ENCODE measurements around the gene FAM177B.

Gene FAM177B

GRCh38 chr1:222736972-222737371, at the start of gene FAM177B:
TSS of gene FAM177B (plus strand) at chr1:222737202. CDS start at chr1:222746546, 9,344 bp downstream.
- Histone ChIP-seq H3K4me1 (peaks cover 38% of the 10 kb centered on the region), H3K36me3 (peaks cover 22% of the 10 kb centered on the region), H3K4me3 (no peak within 1 kb of the TSS), H3K27me3 (no peaks in the 10 kb centered on the region), H4K20me1 (no peaks in the 10 kb centered on the region), H3K9me3 (no peaks in the 10 kb centered on the region), H3K9ac (no peak within 1 kb of the TSS), H3K4me2 (no peak within 1 kb of the TSS), H3K27ac (no peak within 1 kb of the TSS)
- no peak for TF ChIP-seq Cebpa-rat (IDR thresholded peaks at IDR 0.05)

GRCh38 chr1:222691016-222691415, 46.0 kb upstream of the FAM177B start:
- H3K36me3 ChIP-seq = peaks cover 29% of the 10 kb centered on the region
- H3K9ac ChIP-seq = no peak overlapping the region
- H3K27me3 ChIP-seq = no peaks in the 10 kb centered on the region
- no peaks in the 10 kb centered on the region for H3K9me3 ChIP-seq
- no peak overlapping the region for H3K4me3 ChIP-seq
- no peak overlapping the region for H3K27ac ChIP-seq
- H3K4me1 ChIP-seq = no peaks in the 10 kb centered on the region
- no peak overlapping the region for H3K4me2 ChIP-seq
- no peak for TF ChIP-seq Cebpa-rat (IDR thresholded peaks at IDR 0.05)
- peaks cover 9% of the 10 kb centered on the region for H4K20me1 ChIP-seq

DNA sequence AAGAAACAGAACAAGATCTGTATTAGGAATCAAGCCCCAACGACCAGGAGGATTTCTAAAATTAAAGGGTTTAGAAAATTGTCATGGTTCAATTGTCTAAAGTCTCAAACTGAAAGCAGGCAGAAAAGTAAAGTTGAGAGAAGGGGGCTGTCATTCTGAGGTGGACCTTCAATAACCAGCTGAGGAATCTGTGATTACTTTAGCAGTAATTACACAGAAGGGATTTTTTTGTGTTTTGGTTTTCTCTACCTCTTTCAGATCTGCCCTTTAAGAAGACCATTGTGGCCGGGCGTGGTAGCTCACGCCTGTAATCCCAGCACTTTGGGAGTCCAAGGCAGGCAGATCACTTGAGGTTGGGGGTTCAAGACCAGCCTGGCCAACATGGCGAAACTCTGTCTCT, 42.1 kb upstream of the FAM177B start:
- TF ChIP-seq Cebpa-rat (IDR thresholded peaks at IDR 0.05) = no peak
- H3K36me3 ChIP-seq = peaks cover 27% of the 10 kb centered on the region
- peaks cover 9% of the 10 kb centered on the region for H4K20me1 ChIP-seq
- H3K4me2 ChIP-seq = no peak overlapping the region
- H3K9ac ChIP-seq = no peak overlapping the region
- H3K4me1 ChIP-seq = no peaks in the 10 kb centered on the region
- no peaks in the 10 kb centered on the region for H3K9me3 ChIP-seq
- no peak overlapping the region for H3K4me3 ChIP-seq
- no peak overlapping the region for H3K27ac ChIP-seq
- H3K27me3 ChIP-seq = no peaks in the 10 kb centered on the region

GRCh38 chr1:222696741-222697140, 40.3 kb upstream of the FAM177B start:
- peaks cover 6% of the 10 kb centered on the region; the same call in 1 of the 2 replicates for H3K9me3 ChIP-seq
- no peak overlapping the region for H3K27ac ChIP-seq
- H4K20me1 ChIP-seq = peaks cover 9% of the 10 kb centered on the region
- no peaks in the 10 kb centered on the region for H3K4me1 ChIP-seq
- no peak for TF ChIP-seq Cebpa-rat (IDR thresholded peaks at IDR 0.05)
- H3K4me2 ChIP-seq = no peak overlapping the region
- H3K4me3 ChIP-seq = no peak overlapping the region
- no peak overlapping the region for H3K9ac ChIP-seq
- H3K27me3 ChIP-seq = no peaks in the 10 kb centered on the region
- H3K36me3 ChIP-seq = peaks cover 46% of the 10 kb centered on the region

- no peak overlapping the region for H3K4me2 ChIP-seq
- no peaks in the 10 kb centered on the region for H3K27me3 ChIP-seq
- peaks cover 47% of the 10 kb centered on the region for H3K36me3 ChIP-seq
- H3K27ac ChIP-seq = no peak overlapping the region
- no peak for TF ChIP-seq Cebpa-rat (IDR thresholded peaks at IDR 0.05)
- H3K4me3 ChIP-seq = no peak overlapping the region
- H3K9me3 ChIP-seq = peaks cover 6% of the 10 kb centered on the region; the same call in 1 of the 2 replicates
- no peak overlapping the region for H3K9ac ChIP-seq
- H4K20me1 ChIP-seq = peaks cover 9% of the 10 kb centered on the region
- no peaks in the 10 kb centered on the region for H3K4me1 ChIP-seq
Measured at GRCh38 chr1:222697203-222697602, 39.8 kb upstream of the FAM177B start.

- peaks cover 50% of the 10 kb centered on the region for H3K36me3 ChIP-seq
- H3K4me1 ChIP-seq = no peaks in the 10 kb centered on the region
- no peak for TF ChIP-seq Cebpa-rat (IDR thresholded peaks at IDR 0.05)
Measured at GRCh38 chr1:222697826-222698225, 39.2 kb upstream of the FAM177B start.

GRCh38 chr1:222702210-222702609, 34.8 kb upstream of the FAM177B start:
- TF ChIP-seq Cebpa-rat (IDR thresholded peaks at IDR 0.05) = no peak
- H4K20me1 ChIP-seq = no peaks in the 10 kb centered on the region; the same call in 1 of the 2 replicates
- no peak overlapping the region for H3K9ac ChIP-seq
- no peak overlapping the region for H3K27ac ChIP-seq
- H3K9me3 ChIP-seq = peaks cover 37% of the 10 kb centered on the region
- peaks cover 66% of the 10 kb centered on the region for H3K36me3 ChIP-seq
- H3K4me3 ChIP-seq = no peak overlapping the region
- no peak overlapping the region for H3K4me2 ChIP-seq
- H3K27me3 ChIP-seq = no peaks in the 10 kb centered on the region
- no peaks in the 10 kb centered on the region for H3K4me1 ChIP-seq

More at GRCh38 chr1:222697826-222698225, 39.2 kb upstream of the FAM177B start:
- H3K27ac ChIP-seq = no peak overlapping the region
- no peak overlapping the region for H3K4me2 ChIP-seq
- no peaks in the 10 kb centered on the region for H3K27me3 ChIP-seq
- peaks cover 6% of the 10 kb centered on the region; the same call in 1 of the 2 replicates for H3K9me3 ChIP-seq
- H3K4me3 ChIP-seq = no peak overlapping the region
- no peak overlapping the region for H3K9ac ChIP-seq
- peaks cover 9% of the 10 kb centered on the region for H4K20me1 ChIP-seq

- TF ChIP-seq Cebpa-rat (IDR thresholded peaks at IDR 0.05) = no peak
- Histone ChIP-seq H3K27me3 (no peaks in the 10 kb centered on the region), H4K20me1 (no peaks in the 10 kb centered on the region; the same call in 1 of the 2 replicates), H3K4me1 (peaks cover 1% of the 10 kb centered on the region; the same call in 1 of the 2 replicates), H3K9me3 (peaks cover 37% of the 10 kb centered on the region), H3K9ac (no peak overlapping the region), H3K36me3 (peaks cover 60% of the 10 kb centered on the region), H3K27ac (no peak overlapping the region), H3K4me2 (no peak overlapping the region), H3K4me3 (no peak overlapping the region)
Measured at GRCh38 chr1:222704260-222704659, 32.7 kb upstream of the FAM177B start.

- Histone ChIP-seq H3K4me1 (peaks cover 18% of the 10 kb centered on the region), H4K20me1 (peaks cover 5% of the 10 kb centered on the region; the same call in 1 of the 2 replicates), H3K4me3 (no peak overlapping the region), H3K36me3 (peaks cover 34% of the 10 kb centered on the region), H3K4me2 (no peak overlapping the region), H3K9ac (no peak overlapping the region), H3K9me3 (peaks cover 31% of the 10 kb centered on the region), H3K27ac (no peak overlapping the region), H3K27me3 (no peaks in the 10 kb centered on the region)
- no peak for TF ChIP-seq Cebpa-rat (IDR thresholded peaks at IDR 0.05)
Measured at GRCh38 chr1:222706815-222707214, 30.2 kb upstream of the FAM177B start.

DNA sequence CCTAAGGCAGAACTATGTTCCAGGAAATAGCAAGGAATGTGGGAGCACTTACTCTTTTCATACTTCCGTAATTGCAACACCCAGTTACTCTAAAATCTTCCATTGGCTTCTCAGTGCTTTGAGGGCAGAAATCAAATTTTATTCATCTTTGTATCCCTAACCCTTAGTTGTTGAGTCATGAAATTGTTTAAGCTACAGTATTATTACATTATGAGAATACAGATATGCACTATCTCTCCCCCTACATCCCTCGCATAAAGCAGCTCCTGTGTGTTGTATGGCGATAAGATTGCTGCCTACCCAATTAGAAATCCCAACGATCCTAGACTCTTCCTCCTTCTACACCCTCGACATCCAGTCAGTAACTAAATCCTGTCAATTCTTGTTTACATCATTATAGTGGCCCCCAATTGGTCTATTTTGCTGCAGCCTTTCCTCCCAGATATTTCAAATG, 27.3 kb upstream of the FAM177B start:
- Histone ChIP-seq H3K9ac (no peak overlapping the region), H3K4me3 (no peak overlapping the region), H3K9me3 (peaks cover 23% of the 10 kb centered on the region), H3K4me2 (peak overlapping the region; percentile 86; the same call in 1 of the 2 replicates), H3K27me3 (no peaks in the 10 kb centered on the region), H3K4me1 (peaks cover 26% of the 10 kb centered on the region), H3K27ac (no peak overlapping the region), H3K36me3 (peaks cover 17% of the 10 kb centered on the region), H4K20me1 (peaks cover 5% of the 10 kb centered on the region; the same call in 1 of the 2 replicates)
- TF ChIP-seq Cebpa-rat (IDR thresholded peaks at IDR 0.05) = no peak

Measured in BLaER1 (cell line).